ENCODE results near the gene LPAR3. TPM values are rescaled to one million over a fixed set of nuclear protein-coding genes. Genes with fewer than 3 reads are reported as not detected.
A peak's percentile ranks its signal among the peaks of the same experiment; 100 is the strongest.

The LPAR3 gene
- 1.8 and 2.7 TPM in 2 replicates for total RNA-seq
- polyA plus RNA-seq = 0.18 and 1.3 TPM in 2 replicates

DNA sequence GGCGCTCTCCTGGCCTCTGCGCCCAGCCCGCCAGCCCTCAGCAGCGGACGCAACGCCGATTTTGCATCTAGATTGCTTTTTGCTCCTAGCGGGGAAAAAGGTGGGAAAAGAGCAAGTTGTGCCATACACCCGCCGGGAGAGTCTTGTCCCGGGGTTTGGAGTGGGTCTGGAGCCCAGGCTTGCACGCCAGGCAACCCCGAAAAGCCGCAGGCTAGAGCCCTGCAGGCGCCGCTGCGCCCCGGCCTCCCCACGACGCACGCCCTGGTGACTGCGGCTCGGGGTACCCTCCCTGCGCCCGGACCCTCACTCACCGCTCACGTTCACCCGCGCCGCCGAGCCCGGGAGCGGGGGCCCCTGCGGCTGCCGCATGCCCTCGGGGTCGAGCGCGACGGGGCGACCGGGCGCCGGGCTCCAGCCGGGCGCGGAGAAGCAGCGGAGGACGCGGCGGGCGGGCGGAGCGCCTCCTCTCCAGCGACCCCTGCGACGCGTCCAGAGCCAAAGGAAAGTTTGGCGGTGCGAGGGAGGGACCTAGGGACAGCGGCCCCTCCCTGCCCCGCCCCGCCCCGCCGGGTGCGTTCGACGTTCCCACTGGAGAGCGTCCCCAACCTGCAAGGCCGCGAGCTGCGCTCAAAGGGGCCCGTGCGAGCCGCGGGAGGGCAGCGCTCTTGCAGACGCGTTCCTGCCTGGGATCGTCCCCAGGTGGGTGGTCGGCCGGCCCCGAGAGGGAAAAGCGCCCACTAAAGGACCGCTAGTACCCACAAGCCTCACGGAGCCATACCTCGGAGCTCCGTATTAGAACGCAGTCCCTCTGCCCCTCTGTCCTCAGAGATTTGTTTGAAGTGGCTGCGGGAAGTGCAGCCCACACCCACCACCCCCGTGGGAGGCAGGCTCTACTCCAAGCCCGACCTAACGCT, at the start of gene LPAR3:
Gene LPAR3 (minus strand): TSS at position 502 of the 914 bp plus-strand sequence. CDS start 27,086 bp downstream, outside the sequence.
- 2% methylated on average over 75 of the region's 93 CpGs for WGBS (ENCODE audit: low lambda C conversion rate, missing lambda C conversion rate)
- no peaks in the 10 kb centered on the region for H3K9me2 ChIP-seq (replicated peaks; ENCODE audit: insufficient read depth)
- no peak within 1 kb of the TSS for H3K27ac ChIP-seq

DNA sequence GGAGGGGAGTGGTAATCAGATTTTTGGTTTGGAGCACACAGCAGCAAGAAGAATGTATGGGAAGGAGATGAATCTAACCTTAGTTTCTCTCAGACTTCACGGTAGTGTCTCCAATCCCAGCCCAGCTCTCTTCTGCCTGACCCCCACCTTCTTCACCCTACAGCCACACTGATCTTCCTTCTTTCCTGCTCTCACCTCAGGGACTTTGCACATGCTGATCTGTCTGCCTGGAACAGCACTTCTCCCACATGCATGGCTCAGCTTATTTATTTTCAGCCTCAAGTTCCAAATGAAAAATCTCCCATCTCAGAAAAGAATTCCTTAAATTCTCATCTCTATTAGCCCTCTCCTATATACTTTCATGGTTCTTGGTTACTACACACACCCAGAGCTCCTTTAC, 48.8 kb upstream of the LPAR3 start:
- Histone ChIP-seq H3K36me3 (replicated peaks; ENCODE audit: insufficient read depth, low read depth) (no peaks in the 10 kb centered on the region), H3K4me2 (no peak overlapping the region), H3K4me3 (no peak overlapping the region), H3K27ac (no peak overlapping the region), H3K27me3 (peaks cover 5% of the 10 kb centered on the region), H3K4me1 (ENCODE audit: insufficient read depth) (no peaks in the 10 kb centered on the region), H4K20me1 (ENCODE audit: insufficient read depth, poor library complexity, severe bottlenecking) (no peaks in the 10 kb centered on the region), H2AFZ (no peak overlapping the region), H3K79me2 (no peaks in the 10 kb centered on the region), H3K9me2 (replicated peaks; ENCODE audit: insufficient read depth) (no peaks in the 10 kb centered on the region), H3K9me3 (ENCODE audit: low read depth) (no peaks in the 10 kb centered on the region)
- 86% methylated on average over 1 of the region's 1 CpG for WGBS (ENCODE audit: low lambda C conversion rate, missing lambda C conversion rate)
- TF ChIP-seq EZH2 (IDR thresholded peaks at IDR 0.05; ENCODE audit: borderline replicate concordance) = no peak
- no peak for TF ChIP-seq EZH2phosphoT487 (IDR thresholded peaks at IDR 0.05; ENCODE audit: low read depth, severe bottlenecking, unreplicated experiment)
- no peak for TF ChIP-seq CTCF (IDR thresholded peaks at IDR 0.05; ENCODE audit: poor library complexity)
- DNase-seq (ENCODE audit: low spot score) = no peak

More for the DNA sequence above, at the start of gene LPAR3:
- no peaks in the 10 kb centered on the region for H3K36me3 ChIP-seq (replicated peaks; ENCODE audit: insufficient read depth, low read depth)
- H3K27me3 ChIP-seq = peaks cover 46% of the 10 kb centered on the region
- no peaks in the 10 kb centered on the region for H3K79me2 ChIP-seq
- H3K4me2 ChIP-seq = peak within 1 kb of the TSS; percentile 96
- H3K4me1 ChIP-seq (ENCODE audit: insufficient read depth) = peaks cover 4% of the 10 kb centered on the region
- DNase-seq (ENCODE audit: low spot score) = peak; percentile 44
- TF ChIP-seq EZH2 (IDR thresholded peaks at IDR 0.05; ENCODE audit: borderline replicate concordance) (peak; percentile 74), EZH2phosphoT487 (IDR thresholded peaks at IDR 0.05; ENCODE audit: low read depth, severe bottlenecking, unreplicated experiment) (no peak), CTCF (IDR thresholded peaks at IDR 0.05; ENCODE audit: poor library complexity) (no peak)
- H4K20me1 ChIP-seq (ENCODE audit: insufficient read depth, poor library complexity, severe bottlenecking) = no peaks in the 10 kb centered on the region
- no peaks in the 10 kb centered on the region for H3K9me3 ChIP-seq (ENCODE audit: low read depth)
- H3K4me3 ChIP-seq = peak within 1 kb of the TSS; percentile 55
- peak within 1 kb of the TSS; percentile 92 for H2AFZ ChIP-seq

DNA sequence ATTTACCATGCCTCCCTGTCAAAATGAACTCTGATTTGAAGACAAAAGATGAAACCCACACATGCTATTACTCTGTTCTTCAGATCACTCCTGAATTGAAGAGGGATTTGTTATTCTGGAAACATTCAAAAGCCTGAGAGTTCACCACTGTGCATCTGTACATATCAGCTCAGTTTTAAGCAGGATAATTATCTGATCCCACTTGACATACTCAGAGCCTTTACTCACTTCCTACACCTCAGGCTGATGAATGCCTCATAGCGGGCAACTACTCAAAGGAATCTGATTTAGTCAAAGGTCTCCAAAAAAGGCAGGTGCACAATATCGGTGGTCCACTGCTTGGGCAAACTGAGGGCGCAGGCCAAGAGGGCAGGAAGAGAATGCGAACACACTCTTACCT, 47.5 kb upstream of the LPAR3 start:
- no peak overlapping the region for H3K4me2 ChIP-seq
- TF ChIP-seq EZH2phosphoT487 (IDR thresholded peaks at IDR 0.05; ENCODE audit: low read depth, severe bottlenecking, unreplicated experiment) (no peak), EZH2 (IDR thresholded peaks at IDR 0.05; ENCODE audit: borderline replicate concordance) (no peak), CTCF (IDR thresholded peaks at IDR 0.05; ENCODE audit: poor library complexity) (no peak)
- no peaks in the 10 kb centered on the region for H3K9me3 ChIP-seq (ENCODE audit: low read depth)
- no peaks in the 10 kb centered on the region for H4K20me1 ChIP-seq (ENCODE audit: insufficient read depth, poor library complexity, severe bottlenecking)
- no peaks in the 10 kb centered on the region for H3K4me1 ChIP-seq (ENCODE audit: insufficient read depth)
- no peaks in the 10 kb centered on the region for H3K79me2 ChIP-seq
- WGBS (ENCODE audit: low lambda C conversion rate, missing lambda C conversion rate) = 79% methylated on average over 4 of the region's 4 CpGs
- no peaks in the 10 kb centered on the region for H3K9me2 ChIP-seq (replicated peaks; ENCODE audit: insufficient read depth)
- H2AFZ ChIP-seq = no peak overlapping the region
- H3K27me3 ChIP-seq = peaks cover 5% of the 10 kb centered on the region
- DNase-seq (ENCODE audit: low spot score) = no peak
- H3K36me3 ChIP-seq (replicated peaks; ENCODE audit: insufficient read depth, low read depth) = no peaks in the 10 kb centered on the region
- H3K27ac ChIP-seq = no peak overlapping the region
- no peak overlapping the region for H3K4me3 ChIP-seq

Data from hepatocyte (in vitro differentiated cells).